ENCODE data around the gene MMS22L.

DNA sequence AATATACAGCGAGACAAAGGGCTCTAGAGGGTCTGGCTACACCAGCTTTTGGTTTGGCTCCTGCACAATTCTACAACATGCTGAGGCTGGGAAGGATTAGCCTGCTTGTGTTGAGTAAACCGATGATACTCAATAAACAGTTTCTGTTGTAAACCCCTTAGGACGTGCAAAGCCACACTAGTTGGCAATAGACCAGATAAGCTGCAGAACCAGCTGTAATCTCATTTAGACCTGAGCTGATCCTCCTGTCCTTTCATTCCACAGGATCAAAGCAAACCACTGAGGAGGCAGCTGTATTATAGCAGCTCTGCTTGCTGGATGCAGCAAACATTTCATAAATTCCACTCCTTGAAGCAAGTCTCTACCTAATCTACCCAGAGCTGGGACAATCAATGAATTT is 79.7 kb downstream of the MMS22L start:
- TF ChIP-seq RELA (CRISPR knock-in tag; IDR thresholded peaks at IDR 0.05): no peak
- no peak for TF ChIP-seq CHCHD3 (CRISPR knock-in tag; IDR thresholded peaks at IDR 0.05)
- TF ChIP-seq, protein P1, sequence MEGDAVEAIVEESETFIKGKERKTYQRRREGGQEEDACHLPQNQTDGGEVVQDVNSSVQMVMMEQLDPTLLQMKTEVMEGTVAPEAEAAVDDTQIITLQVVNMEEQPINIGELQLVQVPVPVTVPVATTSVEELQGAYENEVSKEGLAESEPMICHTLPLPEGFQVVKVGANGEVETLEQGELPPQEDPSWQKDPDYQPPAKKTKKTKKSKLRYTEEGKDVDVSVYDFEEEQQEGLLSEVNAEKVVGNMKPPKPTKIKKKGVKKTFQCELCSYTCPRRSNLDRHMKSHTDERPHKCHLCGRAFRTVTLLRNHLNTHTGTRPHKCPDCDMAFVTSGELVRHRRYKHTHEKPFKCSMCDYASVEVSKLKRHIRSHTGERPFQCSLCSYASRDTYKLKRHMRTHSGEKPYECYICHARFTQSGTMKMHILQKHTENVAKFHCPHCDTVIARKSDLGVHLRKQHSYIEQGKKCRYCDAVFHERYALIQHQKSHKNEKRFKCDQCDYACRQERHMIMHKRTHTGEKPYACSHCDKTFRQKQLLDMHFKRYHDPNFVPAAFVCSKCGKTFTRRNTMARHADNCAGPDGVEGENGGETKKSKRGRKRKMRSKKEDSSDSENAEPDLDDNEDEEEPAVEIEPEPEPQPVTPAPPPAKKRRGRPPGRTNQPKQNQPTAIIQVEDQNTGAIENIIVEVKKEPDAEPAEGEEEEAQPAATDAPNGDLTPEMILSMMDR (CRISPR knock-in tag; IDR thresholded peaks at IDR 0.05): no peak
- TF ChIP-seq GABPB1 (CRISPR knock-in tag; IDR thresholded peaks at IDR 0.05): no peak
- TF ChIP-seq POLR2A (IDR thresholded peaks at IDR 0.05; ENCODE audit: insufficient read depth in 1 of 2, low read depth in 2 of 2, low read length in 2 of 2): no peak
- TF ChIP-seq GABPA (IDR thresholded peaks at IDR 0.05; ENCODE audit: low read depth, low read length): no peak
- no peak for TF ChIP-seq GABPA (CRISPR knock-in tag; IDR thresholded peaks at IDR 0.05; ENCODE audit: low read depth)
- no peak for TF ChIP-seq ZNF274 (CRISPR knock-in tag; IDR thresholded peaks at IDR 0.05)
- TF ChIP-seq KDM1A (CRISPR knock-in tag; IDR thresholded peaks at IDR 0.05): no peak
- no peak for TF ChIP-seq ZSCAN21 (CRISPR knock-in tag; IDR thresholded peaks at IDR 0.05; ENCODE audit: borderline replicate concordance)
- TF ChIP-seq SMC3 (IDR thresholded peaks at IDR 0.05; ENCODE audit: low read length): no peak
- no peak for TF ChIP-seq CREM (IDR thresholded peaks at IDR 0.05)
- TF ChIP-seq CREM (CRISPR knock-in tag; IDR thresholded peaks at IDR 0.05): no peak
- no peak for TF ChIP-seq CENPX (CRISPR knock-in tag; IDR thresholded peaks at IDR 0.05)

Measured in HepG2 (cell line).